Measurements from ENCODE around the gene CRYGB.
"Not testable (repeated sequence)": the region's sequence is repeated elsewhere in the genome, so short reads cannot be mapped to it uniquely, and the experiment has no call there.

The CRYGB gene

DNA sequence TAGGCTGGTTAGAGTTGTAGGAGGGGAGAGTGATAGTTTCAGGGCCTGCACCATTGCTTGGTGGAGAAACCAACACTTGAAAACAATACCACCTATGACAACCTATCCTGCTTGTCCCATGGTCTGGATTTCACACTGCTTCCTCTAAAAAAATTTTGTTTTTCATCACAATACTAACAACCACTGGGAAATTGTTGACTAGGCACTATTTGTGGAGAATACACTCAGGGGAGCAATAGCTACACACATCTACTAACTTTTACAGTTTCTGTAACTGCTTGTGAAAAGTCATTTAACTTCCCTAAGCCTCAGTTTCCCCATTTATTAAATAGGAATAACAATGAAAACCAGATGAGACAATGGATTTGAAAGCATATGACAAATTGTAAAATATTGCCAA is 4.1 kb upstream of the CRYGB start:
- no peak for DNase-seq (ENCODE audit: low spot score)

- no peak for DNase-seq (ENCODE audit: low spot score)
Observed at GRCh38 chr2:208148803-208149202, 2.8 kb upstream of the CRYGB start.

GRCh38 chr2:208147759-208148158 is 1.8 kb upstream of the CRYGB start:
- DNase-seq (ENCODE audit: low spot score) = no peak

DNA sequence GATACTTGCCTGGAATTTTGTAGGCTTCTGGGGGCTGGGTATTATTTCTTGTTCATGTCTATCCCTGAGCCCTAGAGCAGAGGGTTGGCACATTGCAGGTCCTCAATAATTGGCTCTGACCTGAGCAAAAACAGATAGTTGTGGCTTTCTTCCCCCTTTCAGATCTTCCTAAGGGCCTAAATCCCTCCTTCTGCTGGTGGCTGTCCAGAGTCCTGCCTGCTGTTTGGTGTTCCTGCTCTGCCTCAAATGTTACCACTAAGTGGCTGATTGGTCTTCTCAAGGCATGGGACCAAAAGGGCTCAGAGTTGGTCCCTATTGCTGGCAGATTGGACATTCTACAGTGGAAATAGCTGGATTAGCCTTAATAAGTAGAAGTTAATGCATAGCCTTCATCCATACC is 1.1 kb upstream of the CRYGB start:
- no peak for DNase-seq (ENCODE audit: low spot score)

DNA sequence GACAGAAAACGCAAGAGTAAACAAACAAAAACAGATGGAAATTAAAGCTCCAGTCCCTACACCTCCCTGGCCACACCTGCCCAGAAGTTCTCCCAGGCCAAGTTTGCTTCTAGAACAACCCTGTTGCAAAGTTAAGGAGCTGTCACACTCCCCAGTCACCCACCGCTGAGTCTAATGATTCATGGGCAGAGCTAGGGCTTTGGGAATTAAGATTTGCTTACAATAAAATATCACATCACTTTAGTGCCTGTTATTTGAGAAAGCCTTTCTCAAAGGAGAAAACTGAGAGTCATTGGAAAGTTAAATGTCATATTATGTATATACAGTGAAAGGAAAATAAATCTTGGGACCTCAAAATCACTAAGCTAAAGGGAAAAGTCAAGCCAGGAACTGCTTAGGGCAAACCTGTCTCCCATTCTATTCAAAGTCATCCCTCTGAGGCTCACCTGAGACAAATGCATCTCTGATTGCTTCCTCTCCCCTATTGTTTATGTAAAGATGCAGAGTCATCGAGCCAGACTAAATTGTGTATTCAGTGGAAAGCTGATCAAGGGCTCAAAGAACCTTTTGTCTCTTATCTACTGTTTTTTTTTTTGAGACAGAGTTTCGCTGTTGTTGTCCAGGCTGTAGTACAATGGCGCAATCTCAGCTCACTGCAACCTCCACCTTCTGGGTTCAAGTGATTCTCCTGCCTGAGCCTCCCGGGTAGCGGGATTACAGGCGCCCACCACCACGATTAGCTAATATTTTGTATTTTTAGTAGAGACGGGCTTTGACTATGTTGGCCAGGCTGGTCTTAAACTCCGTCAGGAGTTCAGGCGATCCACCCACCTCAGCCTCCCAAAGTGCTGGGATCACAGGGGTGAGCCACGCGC is 2.8 kb downstream of the CRYGB start:
- DNase-seq (ENCODE audit: low spot score) = no peak

GRCh38 chr2:208142240-208142924 is 3.6 kb downstream of the CRYGB start:
- DNase-seq (ENCODE audit: low spot score) = no peak

DNA sequence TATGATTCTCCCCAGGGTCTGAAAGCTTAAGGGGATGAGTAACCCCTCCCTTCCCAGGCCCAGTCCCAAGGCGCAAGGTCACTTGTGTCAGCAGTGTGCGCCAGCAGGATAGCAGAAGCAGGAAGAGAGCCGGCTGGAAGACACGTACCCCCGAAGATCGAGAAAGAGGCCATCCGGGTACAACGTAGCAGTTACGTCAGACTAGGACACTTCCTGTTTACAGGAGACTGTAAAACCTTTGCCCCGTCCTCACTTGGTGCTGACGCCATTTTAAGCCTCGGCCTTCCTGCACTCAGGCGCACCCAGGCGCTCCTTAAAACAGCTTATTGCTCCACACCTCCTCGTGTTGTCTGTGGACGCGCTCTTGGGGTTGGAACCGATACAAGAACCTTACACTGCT is 6.5 kb downstream of the CRYGB start:
- no peak for DNase-seq (ENCODE audit: low spot score)

- DNase-seq (ENCODE audit: low spot score) = not testable (repeated sequence)
Observed at GRCh38 chr2:208138334-208138733, 7.6 kb downstream of the CRYGB start.

GRCh38 chr2:208136716-208137094 is 9.3 kb downstream of the CRYGB start:
- no peak for DNase-seq (ENCODE audit: low spot score)

DNA sequence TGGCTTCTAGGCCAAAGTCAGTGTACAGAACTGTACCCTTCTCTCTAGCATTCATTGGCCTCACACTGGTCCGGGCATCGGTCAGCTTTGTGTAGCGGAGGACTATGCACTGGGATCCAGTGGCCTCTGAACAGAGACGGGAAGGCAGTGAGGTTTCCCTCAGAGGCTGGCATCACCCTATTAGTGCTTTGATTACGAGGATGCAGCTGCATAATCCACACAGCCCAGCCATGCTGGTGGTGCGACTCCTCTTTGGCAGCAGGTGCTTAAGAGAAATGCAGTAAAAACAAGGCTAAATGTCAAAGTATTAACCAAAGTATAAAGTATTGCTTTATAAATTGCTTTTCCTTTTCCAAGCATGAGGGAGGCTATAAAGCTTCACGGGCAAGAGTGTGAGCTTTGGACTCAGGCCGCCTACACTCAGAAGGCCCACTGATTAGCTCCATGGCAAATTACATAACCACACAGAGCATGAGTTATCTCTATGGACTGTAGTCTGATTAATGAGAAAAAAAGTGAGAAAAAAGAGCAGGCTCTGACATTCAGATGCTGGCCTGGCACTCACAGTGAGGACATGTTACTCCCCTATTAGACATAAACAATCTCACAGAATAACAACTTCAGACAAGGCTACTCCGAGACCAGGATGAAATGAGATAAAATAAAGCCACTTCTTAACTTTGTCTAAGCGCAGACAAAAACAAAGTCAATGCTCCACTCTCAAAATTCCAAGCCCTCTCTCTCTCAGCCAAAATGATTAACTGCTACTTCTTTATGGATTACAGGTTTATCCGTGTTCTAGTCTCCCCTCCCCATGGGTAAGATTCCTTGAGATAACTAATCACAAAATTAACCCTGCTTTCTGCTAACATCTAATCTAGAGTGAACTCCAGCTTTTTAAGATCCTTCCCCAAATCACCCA is 9.9 kb downstream of the CRYGB start:
- no peak for DNase-seq (ENCODE audit: low spot score)

DNA sequence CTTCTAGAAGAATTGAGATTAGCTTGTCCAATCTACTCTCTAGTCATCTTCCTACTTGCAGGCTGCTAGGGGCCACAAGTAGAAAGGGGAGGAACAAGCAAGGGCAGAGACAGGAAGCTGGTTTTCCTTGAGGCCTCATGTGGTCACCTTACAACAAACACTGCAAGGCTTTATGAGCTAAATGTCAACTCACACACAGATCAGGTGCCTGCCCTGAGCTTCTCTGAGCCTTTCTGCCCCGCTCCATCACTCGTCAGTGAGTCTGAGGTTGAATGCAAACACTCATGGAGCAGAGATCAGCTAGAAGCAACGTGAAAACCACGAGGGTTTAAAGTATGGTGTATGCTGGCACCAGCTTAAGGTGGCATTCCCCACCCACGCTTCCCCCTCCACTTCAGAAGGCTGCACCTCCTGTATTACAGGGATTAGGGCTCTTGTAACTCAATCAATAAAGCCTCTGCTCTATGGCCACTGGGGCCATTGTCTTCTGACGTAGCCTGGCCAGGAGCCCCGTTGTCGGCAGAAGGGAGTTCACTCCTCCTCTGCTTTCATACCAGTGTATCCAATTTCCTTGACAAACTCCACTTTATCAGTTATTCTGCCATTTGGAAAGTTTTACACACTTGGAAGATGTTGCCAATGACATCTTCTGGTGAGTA is 10.9 kb downstream of the CRYGB start:
- no peak for DNase-seq (ENCODE audit: low spot score)

DNA sequence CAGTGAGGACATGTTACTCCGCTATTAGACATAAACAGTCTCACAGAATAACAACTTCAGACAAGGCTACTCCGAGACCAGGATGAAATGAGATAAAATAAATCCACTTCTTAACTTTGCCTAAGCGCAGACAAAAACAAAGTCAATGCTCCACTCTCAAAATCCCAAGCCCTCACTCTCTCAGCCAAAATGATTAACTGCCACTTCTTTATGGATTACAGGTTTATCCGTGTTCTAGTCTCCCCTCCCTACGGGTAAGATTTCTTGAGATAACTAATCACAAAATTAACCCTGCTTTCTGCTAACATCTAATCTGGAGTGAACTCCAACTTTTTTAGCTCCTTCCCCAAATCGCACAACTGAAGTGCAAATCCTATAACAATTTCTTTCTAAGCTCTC is 15.2 kb downstream of the CRYGB start:
- DNase-seq (ENCODE audit: low spot score) = no peak

- no peak for DNase-seq (ENCODE audit: low spot score)
Observed at GRCh38 chr2:208129744-208130711, 15.9 kb downstream of the CRYGB start, which contains the start of gene CRYGC. Gene CRYGC, minus strand, starts transcription at chr2:208129828. Its CDS starts 36 bp downstream, at chr2:208129792.

DNA sequence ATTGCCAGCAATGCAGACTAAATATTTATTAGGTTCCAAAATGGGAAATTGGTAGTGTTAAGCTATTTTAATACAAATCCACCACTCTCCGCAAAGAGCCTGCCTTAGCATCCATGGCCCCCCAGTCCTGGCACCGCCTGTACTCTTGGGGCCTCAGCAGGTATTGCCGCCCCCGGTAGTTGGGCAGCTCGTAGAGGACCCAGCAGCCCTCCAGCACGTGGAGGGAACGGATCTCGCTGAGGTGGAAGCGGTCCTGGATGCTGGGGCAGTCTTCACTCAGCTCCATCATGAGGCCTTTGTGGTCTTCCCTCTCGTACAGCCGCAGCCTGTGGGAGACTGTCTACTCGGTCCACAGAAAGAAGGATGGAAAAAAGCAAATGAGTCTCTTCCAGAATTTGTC is 17.8 kb downstream of the CRYGB start:
- DNase-seq (ENCODE audit: low spot score) = no peak

- DNase-seq (ENCODE audit: low spot score) = no peak
Observed at GRCh38 chr2:208127090-208127489, 18.9 kb downstream of the CRYGB start.

- DNase-seq (ENCODE audit: low spot score) = no peak
Observed at GRCh38 chr2:208125251-208125650, 20.7 kb downstream of the CRYGB start.

DNA sequence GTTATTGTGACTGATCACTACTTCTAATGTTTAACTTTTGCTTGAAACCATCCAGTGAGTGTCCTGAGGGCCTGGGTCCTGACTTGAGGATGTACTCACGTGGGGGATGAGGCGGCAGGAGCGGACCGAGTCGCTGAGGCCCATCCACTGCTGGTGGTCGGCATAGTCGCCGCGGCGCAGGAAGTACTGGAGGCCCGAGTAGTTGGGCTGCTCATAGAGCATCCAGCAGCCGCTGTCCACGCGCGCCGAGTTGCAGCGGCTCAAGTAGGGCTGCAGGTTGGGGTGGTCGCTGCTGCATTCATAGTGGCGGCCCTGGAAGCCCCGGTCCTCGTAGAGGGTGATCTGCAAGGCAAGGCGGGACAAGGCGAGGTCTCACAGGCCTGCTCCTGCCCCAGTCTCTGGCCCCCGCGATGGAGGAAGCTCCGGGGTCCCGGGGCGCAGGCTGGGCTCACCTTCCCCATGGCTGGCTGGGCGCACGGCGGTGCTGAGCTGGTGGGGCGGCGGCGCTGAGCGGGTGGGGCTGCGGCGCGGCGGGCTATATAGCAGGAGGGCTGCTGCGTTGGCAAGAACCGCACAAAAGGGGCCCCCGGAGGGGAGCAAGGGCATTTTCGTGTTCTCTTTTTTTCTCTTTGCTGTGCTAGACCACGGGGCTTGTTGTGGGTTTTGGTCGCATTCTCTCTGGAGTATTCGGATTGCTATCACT is 21.8 kb downstream of the CRYGB start, which contains the start of gene CRYGD:
Gene CRYGD (minus strand): TSS at position 512 of the 703 bp plus-strand sequence. CDS start 51 bp downstream, at position 461.
- not testable (repeated sequence) for DNase-seq (ENCODE audit: low spot score)

DNA sequence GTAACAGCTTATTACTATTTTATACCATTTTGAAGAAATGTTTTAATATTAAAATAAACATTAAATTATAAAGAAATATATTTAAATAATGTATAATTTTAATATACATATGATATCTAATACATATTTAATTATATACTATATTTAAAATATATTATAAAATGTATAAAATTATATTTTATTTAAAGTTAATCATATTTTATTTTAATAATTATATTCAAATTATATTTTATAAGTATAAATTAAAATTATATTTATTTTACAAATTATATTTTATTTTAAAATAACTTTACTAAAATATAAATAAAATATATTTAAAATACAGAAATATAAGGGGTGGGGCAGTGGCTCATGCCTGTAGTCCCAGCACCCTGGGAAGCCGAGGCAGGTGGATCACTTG is 23.7 kb downstream of the CRYGB start:
- no peak for DNase-seq (ENCODE audit: low spot score)

DNA sequence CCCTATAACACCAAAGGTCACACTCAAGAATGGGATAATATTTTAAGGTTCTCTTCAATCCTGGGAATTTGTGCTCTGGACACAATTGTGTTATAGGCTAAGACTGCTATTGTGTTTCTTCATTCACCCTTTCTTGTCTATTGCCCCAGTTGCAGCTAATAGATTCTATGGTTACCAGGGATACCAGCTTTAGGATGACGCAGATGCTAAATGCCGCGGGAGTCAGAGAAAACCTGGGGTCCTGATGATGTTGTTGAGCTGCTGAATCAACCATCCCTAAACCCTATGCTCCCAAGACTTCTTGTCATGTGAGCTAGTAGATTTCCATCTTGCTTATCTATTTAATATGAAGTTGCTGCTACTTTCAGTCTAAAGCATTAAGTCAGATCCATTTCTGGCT is 27.0 kb downstream of the CRYGB start:
- no peak for DNase-seq (ENCODE audit: low spot score)

DNA sequence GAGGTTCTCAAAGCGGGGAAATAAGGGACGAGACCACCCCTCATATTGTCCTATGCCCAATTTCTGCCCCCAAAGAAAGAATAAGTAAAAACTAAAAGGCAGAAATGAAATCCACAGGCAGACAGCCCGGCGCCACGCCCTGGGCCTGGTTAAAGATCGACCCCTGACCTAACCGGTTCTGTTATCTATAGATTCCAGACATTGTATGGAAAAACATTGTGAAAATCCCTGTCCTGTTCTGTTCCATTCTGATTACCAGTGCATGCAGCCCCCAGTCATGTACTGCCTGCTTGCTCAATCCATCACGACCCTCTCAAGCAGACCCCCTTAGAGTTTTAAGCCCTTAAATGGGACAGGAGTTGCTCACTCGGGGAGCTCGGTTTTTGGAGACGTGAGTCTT is 28.6 kb downstream of the CRYGB start:
- not testable (repeated sequence) for DNase-seq (ENCODE audit: low spot score)
